Measurements from ENCODE around the gene MDFI.

DNA sequence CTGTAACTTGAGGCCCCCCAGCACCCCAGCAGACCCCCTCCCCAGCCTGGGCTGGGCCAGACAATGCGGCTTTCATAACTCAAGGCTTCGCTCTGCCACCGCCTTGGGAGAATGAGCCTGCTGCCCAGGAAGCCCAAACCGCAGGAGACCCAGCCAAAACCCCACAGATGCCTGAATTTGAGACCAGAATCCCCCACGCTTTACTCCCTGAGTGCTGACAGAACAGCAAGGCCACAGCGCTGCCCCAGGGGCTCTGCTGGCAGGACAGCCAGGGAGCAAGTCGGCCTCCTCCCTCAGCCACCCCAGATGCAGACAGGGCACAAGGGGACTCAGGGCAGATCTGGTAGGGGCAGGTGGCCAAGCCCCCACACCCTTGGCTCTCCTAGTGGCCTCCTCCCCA is 2.2 kb downstream of the MDFI start:
- TF ChIP-seq, protein P1, sequence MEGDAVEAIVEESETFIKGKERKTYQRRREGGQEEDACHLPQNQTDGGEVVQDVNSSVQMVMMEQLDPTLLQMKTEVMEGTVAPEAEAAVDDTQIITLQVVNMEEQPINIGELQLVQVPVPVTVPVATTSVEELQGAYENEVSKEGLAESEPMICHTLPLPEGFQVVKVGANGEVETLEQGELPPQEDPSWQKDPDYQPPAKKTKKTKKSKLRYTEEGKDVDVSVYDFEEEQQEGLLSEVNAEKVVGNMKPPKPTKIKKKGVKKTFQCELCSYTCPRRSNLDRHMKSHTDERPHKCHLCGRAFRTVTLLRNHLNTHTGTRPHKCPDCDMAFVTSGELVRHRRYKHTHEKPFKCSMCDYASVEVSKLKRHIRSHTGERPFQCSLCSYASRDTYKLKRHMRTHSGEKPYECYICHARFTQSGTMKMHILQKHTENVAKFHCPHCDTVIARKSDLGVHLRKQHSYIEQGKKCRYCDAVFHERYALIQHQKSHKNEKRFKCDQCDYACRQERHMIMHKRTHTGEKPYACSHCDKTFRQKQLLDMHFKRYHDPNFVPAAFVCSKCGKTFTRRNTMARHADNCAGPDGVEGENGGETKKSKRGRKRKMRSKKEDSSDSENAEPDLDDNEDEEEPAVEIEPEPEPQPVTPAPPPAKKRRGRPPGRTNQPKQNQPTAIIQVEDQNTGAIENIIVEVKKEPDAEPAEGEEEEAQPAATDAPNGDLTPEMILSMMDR (IDR thresholded peaks at IDR 0.05): no peak
- TF ChIP-seq POLR2A (IDR thresholded peaks at IDR 0.05): no peak
